ENCODE data around the gene ZFAND3.

Gene ZFAND3

GRCh38 chr6:37998366-37998765 lies 178.8 kb downstream of the ZFAND3 start:
- no peaks in the 10 kb centered on the region for H3K4me1 ChIP-seq (ENCODE audit: control insufficient read depth, insufficient read depth, low read length)
- H3K4me3 ChIP-seq (ENCODE audit: low read length): no peak overlapping the region
- H3K27ac ChIP-seq (ENCODE audit: low read depth, low read length): no peak overlapping the region
- no peak overlapping the region for H3K9ac ChIP-seq (ENCODE audit: low read length)
- H3K36me3 ChIP-seq (ENCODE audit: control insufficient read depth, insufficient read depth, low read length): no peaks in the 10 kb centered on the region
- H3K27me3 ChIP-seq (ENCODE audit: control insufficient read depth, insufficient read depth, low read length): no peaks in the 10 kb centered on the region

GRCh38 chr6:38001386-38001785 lies 181.9 kb downstream of the ZFAND3 start:
- H3K9ac ChIP-seq (ENCODE audit: low read length): no peak overlapping the region
- no peaks in the 10 kb centered on the region for H3K4me1 ChIP-seq (ENCODE audit: control insufficient read depth, insufficient read depth, low read length)
- no peak overlapping the region for H3K27ac ChIP-seq (ENCODE audit: low read depth, low read length)
- H3K4me3 ChIP-seq (ENCODE audit: low read length): no peak overlapping the region
- no peaks in the 10 kb centered on the region for H3K36me3 ChIP-seq (ENCODE audit: control insufficient read depth, insufficient read depth, low read length)
- no peaks in the 10 kb centered on the region for H3K27me3 ChIP-seq (ENCODE audit: control insufficient read depth, insufficient read depth, low read length)

- no peaks in the 10 kb centered on the region for H3K36me3 ChIP-seq (ENCODE audit: control insufficient read depth, insufficient read depth, low read length)
- no peaks in the 10 kb centered on the region for H3K4me1 ChIP-seq (ENCODE audit: control insufficient read depth, insufficient read depth, low read length)
- H3K27ac ChIP-seq (ENCODE audit: low read depth, low read length): no peak overlapping the region
- H3K9ac ChIP-seq (ENCODE audit: low read length): no peak overlapping the region
- no peaks in the 10 kb centered on the region for H3K27me3 ChIP-seq (ENCODE audit: control insufficient read depth, insufficient read depth, low read length)
- no peak overlapping the region for H3K4me3 ChIP-seq (ENCODE audit: low read length)
Measured at GRCh38 chr6:38004908-38005307, 185.4 kb downstream of the ZFAND3 start.

GRCh38 chr6:38011937-38012336 lies 192.4 kb downstream of the ZFAND3 start:
- Histone ChIP-seq H3K4me1 (ENCODE audit: control insufficient read depth, insufficient read depth, low read length) (peaks cover 6% of the 10 kb centered on the region), H3K9ac (ENCODE audit: low read length) (no peak overlapping the region), H3K4me3 (ENCODE audit: low read length) (no peak overlapping the region), H3K27me3 (ENCODE audit: control insufficient read depth, insufficient read depth, low read length) (no peaks in the 10 kb centered on the region), H3K36me3 (ENCODE audit: control insufficient read depth, insufficient read depth, low read length) (no peaks in the 10 kb centered on the region), H3K27ac (ENCODE audit: low read depth, low read length) (no peak overlapping the region)

- Histone ChIP-seq H3K27me3 (ENCODE audit: control insufficient read depth, insufficient read depth, low read length) (no peaks in the 10 kb centered on the region), H3K36me3 (ENCODE audit: control insufficient read depth, insufficient read depth, low read length) (no peaks in the 10 kb centered on the region), H3K9ac (ENCODE audit: low read length) (no peak overlapping the region), H3K27ac (ENCODE audit: low read depth, low read length) (no peak overlapping the region), H3K4me1 (ENCODE audit: control insufficient read depth, insufficient read depth, low read length) (peaks cover 6% of the 10 kb centered on the region), H3K4me3 (ENCODE audit: low read length) (no peak overlapping the region)
Measured at GRCh38 chr6:38012573-38012972, 193.0 kb downstream of the ZFAND3 start.

GRCh38 chr6:38015341-38015740 lies 195.8 kb downstream of the ZFAND3 start:
- H3K4me3 ChIP-seq (ENCODE audit: low read length): no peak overlapping the region
- H3K27me3 ChIP-seq (ENCODE audit: control insufficient read depth, insufficient read depth, low read length): no peaks in the 10 kb centered on the region
- no peaks in the 10 kb centered on the region for H3K36me3 ChIP-seq (ENCODE audit: control insufficient read depth, insufficient read depth, low read length)
- H3K27ac ChIP-seq (ENCODE audit: low read depth, low read length): no peak overlapping the region
- H3K9ac ChIP-seq (ENCODE audit: low read length): no peak overlapping the region
- H3K4me1 ChIP-seq (ENCODE audit: control insufficient read depth, insufficient read depth, low read length): peaks cover 7% of the 10 kb centered on the region

GRCh38 chr6:38016824-38017223 lies 197.3 kb downstream of the ZFAND3 start:
- Histone ChIP-seq H3K4me3 (ENCODE audit: low read length) (no peak overlapping the region), H3K4me1 (ENCODE audit: control insufficient read depth, insufficient read depth, low read length) (peaks cover 19% of the 10 kb centered on the region), H3K36me3 (ENCODE audit: control insufficient read depth, insufficient read depth, low read length) (no peaks in the 10 kb centered on the region), H3K27ac (ENCODE audit: low read depth, low read length) (no peak overlapping the region), H3K9ac (ENCODE audit: low read length) (no peak overlapping the region), H3K27me3 (ENCODE audit: control insufficient read depth, insufficient read depth, low read length) (no peaks in the 10 kb centered on the region)

GRCh38 chr6:38018755-38019165 lies 199.2 kb downstream of the ZFAND3 start:
- Histone ChIP-seq H3K4me1 (ENCODE audit: control insufficient read depth, insufficient read depth, low read length) (peaks cover 19% of the 10 kb centered on the region), H3K36me3 (ENCODE audit: control insufficient read depth, insufficient read depth, low read length) (no peaks in the 10 kb centered on the region), H3K9ac (ENCODE audit: low read length) (no peak overlapping the region), H3K27me3 (ENCODE audit: control insufficient read depth, insufficient read depth, low read length) (no peaks in the 10 kb centered on the region), H3K27ac (ENCODE audit: low read depth, low read length) (no peak overlapping the region), H3K4me3 (ENCODE audit: low read length) (no peak overlapping the region)

- H3K9ac ChIP-seq (ENCODE audit: low read length): no peak overlapping the region
Measured at GRCh38 chr6:38020593-38020992, 201.1 kb downstream of the ZFAND3 start.

GRCh38 chr6:38021029-38021428 lies 201.5 kb downstream of the ZFAND3 start:
- no peak overlapping the region for H3K27ac ChIP-seq (ENCODE audit: low read depth, low read length)
- no peak overlapping the region for H3K4me3 ChIP-seq (ENCODE audit: low read length)
- no peaks in the 10 kb centered on the region for H3K27me3 ChIP-seq (ENCODE audit: control insufficient read depth, insufficient read depth, low read length)
- H3K9ac ChIP-seq (ENCODE audit: low read length): no peak overlapping the region
- no peaks in the 10 kb centered on the region for H3K36me3 ChIP-seq (ENCODE audit: control insufficient read depth, insufficient read depth, low read length)
- peaks cover 13% of the 10 kb centered on the region for H3K4me1 ChIP-seq (ENCODE audit: control insufficient read depth, insufficient read depth, low read length)

More at GRCh38 chr6:38020593-38020992, 201.1 kb downstream of the ZFAND3 start:
- peaks cover 13% of the 10 kb centered on the region for H3K4me1 ChIP-seq (ENCODE audit: control insufficient read depth, insufficient read depth, low read length)
- no peaks in the 10 kb centered on the region for H3K27me3 ChIP-seq (ENCODE audit: control insufficient read depth, insufficient read depth, low read length)
- H3K4me3 ChIP-seq (ENCODE audit: low read length): no peak overlapping the region
- no peaks in the 10 kb centered on the region for H3K36me3 ChIP-seq (ENCODE audit: control insufficient read depth, insufficient read depth, low read length)
- no peak overlapping the region for H3K27ac ChIP-seq (ENCODE audit: low read depth, low read length)

- no peak overlapping the region for H3K27ac ChIP-seq (ENCODE audit: low read depth, low read length)
- H3K4me1 ChIP-seq (ENCODE audit: control insufficient read depth, insufficient read depth, low read length): peaks cover 13% of the 10 kb centered on the region
- no peaks in the 10 kb centered on the region for H3K27me3 ChIP-seq (ENCODE audit: control insufficient read depth, insufficient read depth, low read length)
- H3K4me3 ChIP-seq (ENCODE audit: low read length): no peak overlapping the region
- H3K9ac ChIP-seq (ENCODE audit: low read length): no peak overlapping the region
- H3K36me3 ChIP-seq (ENCODE audit: control insufficient read depth, insufficient read depth, low read length): no peaks in the 10 kb centered on the region
Measured at GRCh38 chr6:38021571-38021970, 202.0 kb downstream of the ZFAND3 start.

- Histone ChIP-seq H3K36me3 (ENCODE audit: control insufficient read depth, insufficient read depth, low read length) (no peaks in the 10 kb centered on the region), H3K27ac (ENCODE audit: low read depth, low read length) (no peak overlapping the region)
Measured at GRCh38 chr6:38022688-38023087, 203.2 kb downstream of the ZFAND3 start.

GRCh38 chr6:38024908-38025307 lies 205.4 kb downstream of the ZFAND3 start:
- Histone ChIP-seq H3K27ac (ENCODE audit: low read depth, low read length) (no peak overlapping the region), H3K4me3 (ENCODE audit: low read length) (no peak overlapping the region), H3K36me3 (ENCODE audit: control insufficient read depth, insufficient read depth, low read length) (no peaks in the 10 kb centered on the region), H3K9ac (ENCODE audit: low read length) (no peak overlapping the region), H3K27me3 (ENCODE audit: control insufficient read depth, insufficient read depth, low read length) (no peaks in the 10 kb centered on the region), H3K4me1 (ENCODE audit: control insufficient read depth, insufficient read depth, low read length) (peaks cover 13% of the 10 kb centered on the region)

More at GRCh38 chr6:38022688-38023087, 203.2 kb downstream of the ZFAND3 start:
- no peaks in the 10 kb centered on the region for H3K27me3 ChIP-seq (ENCODE audit: control insufficient read depth, insufficient read depth, low read length)
- no peak overlapping the region for H3K9ac ChIP-seq (ENCODE audit: low read length)
- H3K4me3 ChIP-seq (ENCODE audit: low read length): no peak overlapping the region
- peaks cover 13% of the 10 kb centered on the region for H3K4me1 ChIP-seq (ENCODE audit: control insufficient read depth, insufficient read depth, low read length)
